ENCODE data around the gene TGFBR1. TPM values are rescaled to one million over a fixed set of nuclear protein-coding genes. Genes with fewer than 3 reads are reported as not detected.

The TGFBR1 gene
- total RNA-seq, 1 donor from 2014 or later, result 87.8 TPM

- TF ChIP-seq, protein P1, sequence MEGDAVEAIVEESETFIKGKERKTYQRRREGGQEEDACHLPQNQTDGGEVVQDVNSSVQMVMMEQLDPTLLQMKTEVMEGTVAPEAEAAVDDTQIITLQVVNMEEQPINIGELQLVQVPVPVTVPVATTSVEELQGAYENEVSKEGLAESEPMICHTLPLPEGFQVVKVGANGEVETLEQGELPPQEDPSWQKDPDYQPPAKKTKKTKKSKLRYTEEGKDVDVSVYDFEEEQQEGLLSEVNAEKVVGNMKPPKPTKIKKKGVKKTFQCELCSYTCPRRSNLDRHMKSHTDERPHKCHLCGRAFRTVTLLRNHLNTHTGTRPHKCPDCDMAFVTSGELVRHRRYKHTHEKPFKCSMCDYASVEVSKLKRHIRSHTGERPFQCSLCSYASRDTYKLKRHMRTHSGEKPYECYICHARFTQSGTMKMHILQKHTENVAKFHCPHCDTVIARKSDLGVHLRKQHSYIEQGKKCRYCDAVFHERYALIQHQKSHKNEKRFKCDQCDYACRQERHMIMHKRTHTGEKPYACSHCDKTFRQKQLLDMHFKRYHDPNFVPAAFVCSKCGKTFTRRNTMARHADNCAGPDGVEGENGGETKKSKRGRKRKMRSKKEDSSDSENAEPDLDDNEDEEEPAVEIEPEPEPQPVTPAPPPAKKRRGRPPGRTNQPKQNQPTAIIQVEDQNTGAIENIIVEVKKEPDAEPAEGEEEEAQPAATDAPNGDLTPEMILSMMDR (IDR thresholded peaks at IDR 0.05; ENCODE audit: insufficient read depth, low read length, poor library complexity, severe bottlenecking), result no peak
- no peaks in the 10 kb centered on the region for H3K27me3 ChIP-seq (ENCODE audit: control insufficient read depth, insufficient read depth, low read length)
- H3K36me3 ChIP-seq (ENCODE audit: control insufficient read depth, insufficient read depth, low read length), result no peaks in the 10 kb centered on the region
- DNase-seq (ENCODE audit: low read depth), result no peak
- H3K4me3 ChIP-seq (ENCODE audit: low read depth, low read length), result no peak overlapping the region
These were observed 41.7 kb downstream of the TGFBR1 start for GRCh38 chr9:99146574-99146973.

- TF ChIP-seq, protein P1 (IDR thresholded peaks at IDR 0.05; ENCODE audit: insufficient read depth, low read length, poor library complexity, severe bottlenecking), result no peak
- Histone ChIP-seq H3K36me3 (ENCODE audit: control insufficient read depth, insufficient read depth, low read length) (no peaks in the 10 kb centered on the region), H3K4me3 (ENCODE audit: low read depth, low read length) (no peak overlapping the region), H3K27me3 (ENCODE audit: control insufficient read depth, insufficient read depth, low read length) (no peaks in the 10 kb centered on the region)
- no peak for DNase-seq (ENCODE audit: low read depth)
These were observed 42.3 kb downstream of the TGFBR1 start for GRCh38 chr9:99147177-99147576.

DNA sequence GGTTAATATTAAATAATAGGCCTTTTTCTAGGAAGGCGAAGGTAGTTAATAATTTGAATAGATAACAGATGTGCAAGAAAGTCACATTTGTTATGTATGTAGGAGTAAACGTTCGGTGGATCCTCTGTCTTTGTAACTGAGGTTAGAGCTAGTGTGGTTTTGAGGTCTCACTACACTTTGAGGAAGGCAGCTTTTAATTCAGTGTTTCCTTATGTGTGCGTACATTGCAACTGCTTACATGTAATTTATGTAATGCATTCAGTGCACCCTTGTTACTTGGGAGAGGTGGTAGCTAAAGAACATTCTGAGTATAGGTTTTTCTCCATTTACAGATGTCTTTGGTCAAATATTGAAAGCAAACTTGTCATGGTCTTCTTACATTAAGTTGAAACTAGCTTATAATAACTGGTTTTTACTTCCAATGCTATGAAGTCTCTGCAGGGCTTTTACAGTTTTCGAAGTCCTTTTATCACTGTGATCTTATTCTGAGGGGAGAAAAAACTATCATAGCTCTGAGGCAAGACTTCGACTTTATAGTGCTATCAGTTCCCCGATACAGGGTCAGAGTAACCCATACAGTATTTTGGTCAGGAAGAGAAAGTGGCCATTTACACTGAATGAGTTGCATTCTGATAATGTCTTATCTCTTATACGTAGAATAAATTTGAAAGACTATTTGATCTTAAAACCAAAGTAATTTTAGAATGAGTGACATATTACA, 45.7 kb downstream of the TGFBR1 start:
- H3K27me3 ChIP-seq (ENCODE audit: control insufficient read depth, insufficient read depth, low read length), result no peaks in the 10 kb centered on the region
- no peak overlapping the region for H3K4me3 ChIP-seq (ENCODE audit: low read depth, low read length)
- DNase-seq (ENCODE audit: low read depth), result no peak
- no peaks in the 10 kb centered on the region for H3K36me3 ChIP-seq (ENCODE audit: control insufficient read depth, insufficient read depth, low read length)
- TF ChIP-seq, protein P1 (IDR thresholded peaks at IDR 0.05; ENCODE audit: insufficient read depth, low read length, poor library complexity, severe bottlenecking), result no peak

- no peaks in the 10 kb centered on the region for H3K27me3 ChIP-seq (ENCODE audit: control insufficient read depth, insufficient read depth, low read length)
- H3K36me3 ChIP-seq (ENCODE audit: control insufficient read depth, insufficient read depth, low read length), result no peaks in the 10 kb centered on the region
- TF ChIP-seq, protein P1 (IDR thresholded peaks at IDR 0.05; ENCODE audit: insufficient read depth, low read length, poor library complexity, severe bottlenecking), result no peak
- DNase-seq (ENCODE audit: low read depth), result no peak
- H3K4me3 ChIP-seq (ENCODE audit: low read depth, low read length), result no peak overlapping the region
These were observed 49.4 kb downstream of the TGFBR1 start for GRCh38 chr9:99154356-99154755.

- TF ChIP-seq, protein P1 (IDR thresholded peaks at IDR 0.05; ENCODE audit: insufficient read depth, low read length, poor library complexity, severe bottlenecking), result no peak
- no peak for DNase-seq (ENCODE audit: low read depth)
- H3K4me3 ChIP-seq (ENCODE audit: low read depth, low read length), result no peak overlapping the region
These were observed 50.8 kb downstream of the TGFBR1 start for GRCh38 chr9:99155736-99156135.

DNA sequence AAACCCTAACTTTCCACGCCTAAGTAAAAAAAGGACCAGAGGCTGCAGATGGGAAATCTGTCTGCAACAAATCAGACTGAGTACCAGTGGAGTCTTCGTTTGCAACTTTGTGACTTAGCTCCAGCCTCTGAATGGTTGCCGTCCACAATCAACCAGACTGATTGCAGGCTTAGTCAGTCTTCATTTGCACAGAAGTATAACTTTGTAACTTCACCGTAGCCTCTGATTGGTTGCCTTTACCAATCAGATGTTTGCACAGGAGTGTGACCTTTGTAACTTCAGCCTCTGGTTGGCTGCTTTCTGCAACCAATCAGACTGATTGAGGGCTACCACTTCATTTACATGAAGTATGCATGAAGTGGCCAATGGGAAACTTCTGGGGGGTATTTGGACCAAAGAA, 53.7 kb downstream of the TGFBR1 start:
- Histone ChIP-seq H3K4me3 (ENCODE audit: low read depth, low read length) (no peak overlapping the region), H3K36me3 (ENCODE audit: control insufficient read depth, insufficient read depth, low read length) (no peaks in the 10 kb centered on the region), H3K27me3 (ENCODE audit: control insufficient read depth, insufficient read depth, low read length) (no peaks in the 10 kb centered on the region)
- DNase-seq (ENCODE audit: low read depth), result no peak
- TF ChIP-seq, protein P1 (IDR thresholded peaks at IDR 0.05; ENCODE audit: insufficient read depth, low read length, poor library complexity, severe bottlenecking), result no peak

More at GRCh38 chr9:99155736-99156135, 50.8 kb downstream of the TGFBR1 start:
- Histone ChIP-seq H3K27me3 (ENCODE audit: control insufficient read depth, insufficient read depth, low read length) (no peaks in the 10 kb centered on the region), H3K36me3 (ENCODE audit: control insufficient read depth, insufficient read depth, low read length) (no peaks in the 10 kb centered on the region)
